Measurements from ENCODE around the gene OLFM2.

GRCh38 chr19:9839415-9839814, 96.9 kb downstream of the OLFM2 start:
- TF ChIP-seq, protein P1, sequence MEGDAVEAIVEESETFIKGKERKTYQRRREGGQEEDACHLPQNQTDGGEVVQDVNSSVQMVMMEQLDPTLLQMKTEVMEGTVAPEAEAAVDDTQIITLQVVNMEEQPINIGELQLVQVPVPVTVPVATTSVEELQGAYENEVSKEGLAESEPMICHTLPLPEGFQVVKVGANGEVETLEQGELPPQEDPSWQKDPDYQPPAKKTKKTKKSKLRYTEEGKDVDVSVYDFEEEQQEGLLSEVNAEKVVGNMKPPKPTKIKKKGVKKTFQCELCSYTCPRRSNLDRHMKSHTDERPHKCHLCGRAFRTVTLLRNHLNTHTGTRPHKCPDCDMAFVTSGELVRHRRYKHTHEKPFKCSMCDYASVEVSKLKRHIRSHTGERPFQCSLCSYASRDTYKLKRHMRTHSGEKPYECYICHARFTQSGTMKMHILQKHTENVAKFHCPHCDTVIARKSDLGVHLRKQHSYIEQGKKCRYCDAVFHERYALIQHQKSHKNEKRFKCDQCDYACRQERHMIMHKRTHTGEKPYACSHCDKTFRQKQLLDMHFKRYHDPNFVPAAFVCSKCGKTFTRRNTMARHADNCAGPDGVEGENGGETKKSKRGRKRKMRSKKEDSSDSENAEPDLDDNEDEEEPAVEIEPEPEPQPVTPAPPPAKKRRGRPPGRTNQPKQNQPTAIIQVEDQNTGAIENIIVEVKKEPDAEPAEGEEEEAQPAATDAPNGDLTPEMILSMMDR (conservative IDR thresholded peaks at IDR 0.05) = no peak
- no peak for TF ChIP-seq EZH2 (IDR thresholded peaks at IDR 0.05; ENCODE audit: low read depth)
